Activated CD4-positive, alpha-beta T cell treated with anti-CD3 and anti-CD28 coated beads for 36 hours (primary cell): ENCODE measurements around the gene IL32. TPM values are rescaled to one million over a fixed set of nuclear protein-coding genes. Genes with fewer than 3 reads are reported as not detected.
A peak's percentile ranks its signal among the peaks of the same experiment; 100 is the strongest.
"Not testable (repeated sequence)": the region's sequence is repeated elsewhere in the genome, so short reads cannot be mapped to it uniquely, and the experiment has no call there.

Source experiments
- ATAC-seq: fragments of 200-7000 bp; cut with Tn5 transposase; one replicate; pipeline ENCODE4 v1.10.0; 2021; ENCODE audit warnings: mild to moderate bottlenecking, moderate library complexity
- CTCF ChIA-PET: fragments of 350-600 bp; sonication (Branson Sonifier 250); formaldehyde crosslinking; loops from one replicate; lab custom pipeline; 2021; ENCODE audit warnings: antibody characterized with exemption; lab: Charles Lee
- POLR2A ChIA-PET: fragments of 350-600 bp; sonication (Branson Sonifier 250); formaldehyde crosslinking; loops from one replicate; lab custom pipeline; 2021; ENCODE audit warnings: antibody characterized with exemption, inconsistent platforms; lab: Charles Lee
- DNase-seq: peaks from one replicate; pipeline ENCODE4 v3.0.0-alpha.2; 2020
- H3K27ac Mint-ChIP-seq: one replicate; pipeline ENCODE4 v1.8.0; 2021; ENCODE audit warnings: mixed read lengths
- H3K27me3 Mint-ChIP-seq: one replicate; pipeline ENCODE4 v1.8.0; 2021; ENCODE audit warnings: mixed read lengths
- H3K36me3 Mint-ChIP-seq: one replicate; pipeline ENCODE4 v1.8.0; 2021; ENCODE audit warnings: low read depth, mixed read lengths
- H3K4me1 Mint-ChIP-seq: one replicate; pipeline ENCODE4 v1.8.0; 2021; ENCODE audit warnings: mixed read lengths
- H3K4me3 Mint-ChIP-seq: one replicate; pipeline ENCODE4 v1.8.0; 2021; ENCODE audit warnings: mild to moderate bottlenecking, moderate library complexity, mixed read lengths
- H3K9me3 Mint-ChIP-seq: one replicate; pipeline ENCODE4 v1.8.0; 2021; ENCODE audit warnings: low read depth, mixed read lengths
- intact Hi-C, 2 experiments: fragments of 100-400 bp; cut with DNase I in 1 of 2; cut with micrococcal nuclease in 1 of 2; formaldehyde crosslinking; loops; one replicate each; pipeline versions ENCODE4 v1.14.2 to v1.15.1; 2022 to 2024; cut with DNase I, micrococcal nuclease
- total RNA-seq, 2 experiments: library from RNA; stranded (reverse); gene quantifications; one replicate each; pipeline ENCODE4 v1.2.3, GENCODE V29; 2021

Gene IL32
- total RNA-seq, 2 experiments from 2014 or later: 1,864 to 2,360 TPM

DNA sequence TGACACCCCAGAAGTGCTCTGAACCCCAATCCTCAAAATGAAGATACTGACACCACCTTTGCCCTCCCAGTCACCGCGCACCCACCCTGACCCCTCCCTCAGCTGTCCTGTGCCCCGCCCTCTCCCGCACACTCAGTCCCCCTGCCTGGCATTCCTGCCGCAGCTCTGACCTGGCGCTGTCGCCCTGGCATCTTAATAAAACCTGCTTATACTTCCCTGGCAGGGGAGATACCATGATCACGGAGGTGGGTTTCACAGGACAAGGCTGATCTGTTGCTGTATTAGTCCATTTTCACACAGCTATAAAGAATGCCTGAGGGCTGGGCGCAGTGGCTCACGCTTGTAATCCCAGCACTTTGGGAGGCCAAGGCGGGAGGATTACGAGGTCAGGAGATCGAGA, 16.5 kb downstream of the IL32 start:
- peaks cover 78% of the 10 kb centered on the region for H3K4me1 Mint-ChIP-seq

DNA sequence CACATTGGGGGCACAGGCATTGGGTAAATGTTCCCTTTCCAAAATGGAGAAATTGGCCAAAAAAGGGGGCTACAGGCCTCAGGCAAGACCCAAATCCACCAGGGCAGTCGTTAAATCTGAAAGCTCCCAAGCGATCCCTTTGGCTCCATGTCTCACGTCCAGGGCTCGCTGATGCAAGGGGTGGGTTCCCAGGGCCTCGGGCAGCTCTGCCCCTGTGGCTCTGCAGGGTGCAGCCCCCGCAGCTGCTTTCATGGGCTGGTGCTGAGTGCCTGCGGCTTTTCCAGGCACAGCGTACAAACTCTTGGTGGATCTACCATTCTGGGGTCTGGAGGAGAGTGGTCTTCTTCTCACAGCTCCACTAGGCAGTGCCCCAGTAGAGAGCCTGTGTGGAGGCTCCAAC, 18.0 kb downstream of the IL32 start:
- CTCF ChIA-PET: interaction anchor here (0.8 to 1.1 kb wide), 4 partner anchors 9 to 17 kb away, joined by 3 read pairs; no protein-coding TSS in a partner anchor
- H3K27me3 Mint-ChIP-seq, H3K9me3 Mint-ChIP-seq, ATAC-seq, POLR2A ChIA-PET, intact Hi-C loops, H3K4me3 Mint-ChIP-seq, DNase-seq, H3K27ac Mint-ChIP-seq: not testable (repeated sequence)
- peaks cover 76% of the 10 kb centered on the region for H3K4me1 Mint-ChIP-seq
- H3K36me3 Mint-ChIP-seq: peaks cover 22% of the 10 kb centered on the region

More for the DNA sequence above, 16.5 kb downstream of the IL32 start:
- Mint-ChIP-seq H3K36me3 (peaks cover 27% of the 10 kb centered on the region), H3K27ac (peak overlapping the region; percentile 63)
- DNase-seq, intact Hi-C loops, H3K9me3 Mint-ChIP-seq, H3K27me3 Mint-ChIP-seq, ATAC-seq, H3K4me3 Mint-ChIP-seq: not testable (repeated sequence)
- CTCF ChIA-PET: interaction anchor here (0.7 to 1.2 kb wide), 2 partner anchors 15 to 16 kb away, joined by 3 to 5 read pairs; no protein-coding TSS in a partner anchor
- POLR2A ChIA-PET: interaction anchor here (0.6 kb wide), 2 partner anchors 27 to 153 kb away, joined by 3 to 9 read pairs; no protein-coding TSS in a partner anchor

- ChIA-PET CTCF (interaction anchor here (1.1 kb wide), 2 partner anchors 10 to 36 kb away, joined by 3 to 6 read pairs; no protein-coding TSS in a partner anchor), POLR2A (no interaction called here)
- ATAC-seq (no peak), DNase-seq (no peak)
- Mint-ChIP-seq H3K9me3 (peaks cover 7% of the 10 kb centered on the region), H3K4me3 (no peak overlapping the region), H3K36me3 (peaks cover 17% of the 10 kb centered on the region), H3K27ac (peak overlapping the region; percentile 45), H3K4me1 (peaks cover 69% of the 10 kb centered on the region), H3K27me3 (no peaks in the 10 kb centered on the region)
- intact Hi-C loops: no loop called here
Measured at GRCh38 chr16:3084491-3084890, 19.1 kb downstream of the IL32 start.

DNA sequence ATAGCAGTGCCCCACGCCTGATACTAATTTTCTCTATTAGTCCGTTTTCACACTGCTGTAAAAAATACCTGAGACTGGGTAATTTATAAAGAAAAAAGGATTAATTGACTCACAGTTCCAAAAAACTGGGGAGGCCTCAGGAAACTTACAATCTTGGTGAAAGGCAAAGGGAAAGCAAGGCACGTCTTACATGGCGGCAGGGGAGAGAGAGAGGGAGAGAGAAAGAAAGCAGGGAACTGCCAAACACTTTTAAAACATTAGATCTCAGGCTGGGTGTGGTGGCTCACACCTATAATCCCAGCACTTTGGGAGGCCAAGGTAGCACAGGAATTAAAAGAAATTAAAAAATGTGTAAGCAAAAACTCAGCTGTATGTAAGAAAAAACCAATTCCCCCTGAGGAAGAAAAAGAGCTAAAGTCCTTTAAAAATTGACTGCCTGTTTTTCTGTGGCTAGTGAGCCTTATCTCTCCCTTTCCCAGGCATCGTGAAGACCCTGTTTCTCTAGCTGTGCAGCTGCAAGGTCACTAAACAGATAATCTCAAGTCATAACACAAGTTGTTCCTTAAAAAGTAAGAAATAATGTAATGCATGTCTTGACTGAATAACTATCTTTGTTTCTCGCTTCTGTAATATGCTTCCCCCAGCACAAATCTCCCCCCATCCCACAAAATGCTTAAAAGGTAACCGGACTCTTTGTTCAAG, 19.7 kb downstream of the IL32 start:
- no peaks in the 10 kb centered on the region for H3K27me3 Mint-ChIP-seq
- peak overlapping the region; percentile 45 for H3K27ac Mint-ChIP-seq
- no peak for DNase-seq
- H3K9me3 Mint-ChIP-seq: peaks cover 3% of the 10 kb centered on the region
- no peak for ATAC-seq
- ChIA-PET POLR2A (no interaction called here), CTCF (interaction anchor here (0.7 to 0.9 kb wide), 2 partner anchors 9 to 14 kb away, joined by 3 to 5 read pairs; partner anchors contain the start of gene ZSCAN10)
- no peak overlapping the region for H3K4me3 Mint-ChIP-seq
- H3K36me3 Mint-ChIP-seq: peaks cover 10% of the 10 kb centered on the region
- intact Hi-C loops: no loop called here
- H3K4me1 Mint-ChIP-seq: peaks cover 63% of the 10 kb centered on the region

- ATAC-seq (no peak), DNase-seq (no peak)
- Mint-ChIP-seq H3K36me3 (peaks cover 4% of the 10 kb centered on the region), H3K4me1 (peaks cover 58% of the 10 kb centered on the region), H3K9me3 (no peaks in the 10 kb centered on the region), H3K4me3 (peak overlapping the region; percentile 64), H3K27me3 (no peaks in the 10 kb centered on the region), H3K27ac (peak overlapping the region; percentile 73)
- ChIA-PET CTCF (interaction anchor here (0.9 to 3.2 kb wide), 2 partner anchors 13 to 44 kb away, joined by 5 to 14 read pairs; partner anchors contain the start of gene ZSCAN10), POLR2A (no interaction called here)
- intact Hi-C loops: no loop called here
Measured at GRCh38 chr16:3085868-3086595, 20.6 kb downstream of the IL32 start.

- POLR2A ChIA-PET: interaction anchor here (0.7 kb wide), 1 partner anchor 9 kb away, joined by 3 read pairs; no protein-coding TSS in a partner anchor
- H3K4me1 Mint-ChIP-seq: peaks cover 59% of the 10 kb centered on the region
- peak; percentile 56 for DNase-seq
- intact Hi-C loops: no loop called here
- H3K9me3 Mint-ChIP-seq: no peaks in the 10 kb centered on the region
- CTCF ChIA-PET: interaction anchor here (0.8 to 3.2 kb wide), 2 partner anchors 43 to 67 kb away, joined by 3 to 14 read pairs; no protein-coding TSS in a partner anchor
- peak overlapping the region; percentile 73 for H3K27ac Mint-ChIP-seq
- ATAC-seq: peak; percentile 79
- H3K4me3 Mint-ChIP-seq: peak overlapping the region; percentile 64
- peaks cover 1% of the 10 kb centered on the region for H3K36me3 Mint-ChIP-seq
- no peaks in the 10 kb centered on the region for H3K27me3 Mint-ChIP-seq
Measured at GRCh38 chr16:3086596-3087242, 21.3 kb downstream of the IL32 start.

DNA sequence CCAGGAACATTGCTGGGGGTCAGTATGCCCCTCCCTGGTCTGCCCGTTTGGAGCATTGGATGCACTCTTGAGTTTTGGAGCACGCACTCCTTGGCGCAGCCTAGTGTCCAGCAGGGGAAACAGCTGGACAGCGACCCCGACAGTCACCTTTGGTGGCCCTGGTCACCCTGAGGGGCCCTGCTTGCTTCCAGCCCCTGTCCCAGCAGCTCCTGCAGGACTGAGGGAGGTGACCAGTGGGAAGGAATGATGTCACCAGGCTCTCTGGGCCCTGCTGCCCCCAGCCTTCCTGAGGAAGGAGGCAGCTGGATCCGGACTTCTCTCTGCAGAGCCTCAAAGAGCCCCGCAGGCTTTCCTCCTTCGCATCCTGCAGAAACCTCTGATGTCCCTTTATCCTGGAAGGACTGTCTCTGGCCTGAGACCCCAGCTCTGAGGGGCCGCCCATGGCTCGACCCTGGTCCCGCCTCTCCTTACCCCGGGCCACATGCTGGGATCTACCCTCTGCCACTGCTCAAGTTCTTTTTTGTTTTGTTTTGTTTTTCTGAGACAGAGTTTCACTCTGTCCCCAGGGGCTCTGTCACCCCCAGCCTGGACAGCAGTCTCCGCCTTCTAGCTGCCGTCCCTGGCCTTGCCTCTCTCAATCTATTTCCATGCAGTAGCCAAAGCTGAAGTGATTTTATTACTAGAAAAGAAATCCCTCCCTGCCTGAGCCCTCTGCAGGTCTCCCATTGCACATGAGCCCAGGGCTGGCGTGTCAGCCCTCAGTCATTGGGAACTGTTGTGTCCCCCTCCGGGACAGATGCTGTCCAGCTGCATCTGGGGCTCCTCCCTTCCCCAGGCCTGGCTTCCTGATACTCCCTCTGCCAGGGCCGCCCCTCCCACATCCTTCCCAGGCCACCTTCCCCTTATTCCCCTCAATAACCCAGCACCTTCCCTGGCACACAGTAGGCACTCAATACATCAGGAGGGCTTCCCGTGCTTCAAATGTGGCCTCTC, 22.1 kb downstream of the IL32 start:
- DNase-seq (peak; percentile 36), ATAC-seq (peak; percentile 62)
- ChIA-PET POLR2A (interaction anchor here (0.7 to 1.1 kb wide), 2 partner anchors 10 to 22 kb away, joined by 3 to 4 read pairs; partner anchors contain the start of gene IL32), CTCF (interaction anchor here (0.7 to 3.2 kb wide), 4 partner anchors 10 to 68 kb away, joined by 3 to 14 read pairs (median 4); partner anchors contain the start of gene ZNF213)
- Mint-ChIP-seq H3K36me3 (peaks cover under 1% of the 10 kb centered on the region), H3K27me3 (no peaks in the 10 kb centered on the region), H3K27ac (peak overlapping the region; percentile 73), H3K9me3 (no peaks in the 10 kb centered on the region), H3K4me3 (peak overlapping the region; percentile 64), H3K4me1 (peaks cover 55% of the 10 kb centered on the region)
- intact Hi-C loops: no loop called here

GRCh38 chr16:3088450-3088849, 23.0 kb downstream of the IL32 start:
- peak overlapping the region; percentile 20 for H3K27ac Mint-ChIP-seq
- intact Hi-C loops: no loop called here
- H3K27me3 Mint-ChIP-seq: no peaks in the 10 kb centered on the region
- ChIA-PET POLR2A (no interaction called here), CTCF (interaction anchor here (1.0 to 3.2 kb wide), 2 partner anchors 41 to 60 kb away, joined by 4 to 14 read pairs; no protein-coding TSS in a partner anchor)
- ATAC-seq (no peak), DNase-seq (no peak)
- no peak overlapping the region for H3K4me3 Mint-ChIP-seq
- H3K9me3 Mint-ChIP-seq: no peaks in the 10 kb centered on the region
- no peaks in the 10 kb centered on the region for H3K36me3 Mint-ChIP-seq
- H3K4me1 Mint-ChIP-seq: peaks cover 52% of the 10 kb centered on the region

GRCh38 chr16:3088925-3089716, 23.7 kb downstream of the IL32 start:
- H3K4me1 Mint-ChIP-seq: peaks cover 46% of the 10 kb centered on the region
- H3K36me3 Mint-ChIP-seq: no peaks in the 10 kb centered on the region
- no peak for DNase-seq
- intact Hi-C loops: no loop called here
- H3K9me3 Mint-ChIP-seq: no peaks in the 10 kb centered on the region
- ChIA-PET CTCF (interaction anchor here (1.0 to 3.2 kb wide), 4 partner anchors 12 to 60 kb away, joined by 3 to 14 read pairs (median 4); partner anchors contain the start of gene IL32), POLR2A (no interaction called here)
- ATAC-seq: no peak
- H3K27ac Mint-ChIP-seq: no peak overlapping the region
- H3K4me3 Mint-ChIP-seq: no peak overlapping the region
- H3K27me3 Mint-ChIP-seq: no peaks in the 10 kb centered on the region
